Ascending aorta (tissue), 2 donors: Measurements from ENCODE around the gene TRIM45. TPM values are rescaled to one million over a fixed set of nuclear protein-coding genes. Genes with fewer than 3 reads are reported as not detected.
A peak's percentile ranks its signal among the peaks of the same experiment; 100 is the strongest.

Experiments used
- DNase-seq, 2 donors: peaks; one replicate each; pipeline ENCODE4 v3.0.0-alpha.2; 2019; ENCODE audit warnings: low spot score in 2 of 2
- H3K27ac ChIP-seq, 2 donors: fragments of 200-600 bp; sonication (generic); one replicate each; pipeline ENCODE4 v1.5.1; 2016 to 2017; ENCODE audit warnings: mild to moderate bottlenecking in 1 of 2
- H3K27me3 ChIP-seq: fragments of 200-600 bp; sonication (generic); one replicate; pipeline ENCODE4 v1.5.1; 2017
- H3K36me3 ChIP-seq, 2 donors: fragments of 200-600 bp; sonication (generic); one replicate each; pipeline ENCODE4 v1.5.1; 2016
- H3K4me1 ChIP-seq, 2 donors: fragments of 200-600 bp; sonication (generic); one replicate each; pipeline ENCODE4 v1.5.1; 2016 to 2017; ENCODE audit warnings: mild to moderate bottlenecking in 1 of 2
- H3K4me3 ChIP-seq, 2 donors: fragments of 200-600 bp; sonication (generic); one replicate each; pipeline ENCODE4 v1.5.1; 2016 to 2017; ENCODE audit warnings: mild to moderate bottlenecking in 1 of 2
- H3K9me3 ChIP-seq, 2 donors: fragments of 200-600 bp; sonication (generic); one replicate each; pipeline ENCODE4 v1.5.1; 2016
- intact Hi-C: fragments of 100-400 bp; cut with DNase I; formaldehyde crosslinking; loops from one replicate; pipeline ENCODE4 v1.15.1; 2023
- total RNA-seq: library from RNA; depleted of rRNA; stranded (reverse); fragments of >200 nt; gene quantifications from one replicate; pipeline ENCODE4 v1.1.0, GENCODE V29; 2016
- TF ChIP-seq, protein P1 (sequence below), 3 experiments: fragments of 200-600 bp in 2 of 3; fragments of 450-650 bp in 1 of 3; sonication (generic) in 2 of 3; IDR thresholded peaks; one replicate each; pipeline ENCODE4 v1.5.1; 2016 to 2019; ENCODE audit warnings: antibody characterized with exemption in 3 of 3, mild to moderate bottlenecking in 1 of 3, moderate library complexity in 1 of 3

The TRIM45 gene
- total RNA-seq, 1 donor from 2014 or later, result 1.9 TPM

DNA sequence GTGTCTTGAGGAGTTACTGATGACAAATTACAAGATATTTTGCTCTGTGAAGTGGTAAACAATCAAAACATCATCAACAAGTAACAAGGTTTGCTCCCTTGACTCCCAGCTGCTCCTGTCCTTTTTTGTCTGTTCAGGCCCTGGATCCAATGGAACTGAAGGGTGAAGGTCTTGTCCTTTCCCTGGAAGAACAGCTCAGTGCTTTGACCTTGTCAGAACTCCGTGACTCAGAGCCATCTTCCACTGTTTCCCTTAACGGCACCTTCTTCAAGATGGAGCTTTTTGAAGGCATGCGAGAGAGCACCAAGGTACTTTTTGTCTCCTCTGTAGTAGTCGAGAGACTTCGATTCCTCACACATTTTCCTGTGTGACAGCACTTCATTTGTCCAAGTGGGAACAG lies 29.0 kb downstream of the TRIM45 start:
- no peaks in the 10 kb centered on the region for H3K9me3 ChIP-seq
- intact Hi-C loops, result loop anchor here (2.0 to 10.0 kb wide), 2 partner anchors 32 to 512 kb away; partner anchors contain the start of genes TENT5C and TTF2
- no peak for DNase-seq
- peak overlapping the region; percentile 89 to 91 for H3K27ac ChIP-seq
- H3K4me3 ChIP-seq, result no peak overlapping the region
- no peaks in the 10 kb centered on the region for H3K27me3 ChIP-seq
- no peaks in the 10 kb centered on the region for H3K36me3 ChIP-seq
- TF ChIP-seq, protein P1, sequence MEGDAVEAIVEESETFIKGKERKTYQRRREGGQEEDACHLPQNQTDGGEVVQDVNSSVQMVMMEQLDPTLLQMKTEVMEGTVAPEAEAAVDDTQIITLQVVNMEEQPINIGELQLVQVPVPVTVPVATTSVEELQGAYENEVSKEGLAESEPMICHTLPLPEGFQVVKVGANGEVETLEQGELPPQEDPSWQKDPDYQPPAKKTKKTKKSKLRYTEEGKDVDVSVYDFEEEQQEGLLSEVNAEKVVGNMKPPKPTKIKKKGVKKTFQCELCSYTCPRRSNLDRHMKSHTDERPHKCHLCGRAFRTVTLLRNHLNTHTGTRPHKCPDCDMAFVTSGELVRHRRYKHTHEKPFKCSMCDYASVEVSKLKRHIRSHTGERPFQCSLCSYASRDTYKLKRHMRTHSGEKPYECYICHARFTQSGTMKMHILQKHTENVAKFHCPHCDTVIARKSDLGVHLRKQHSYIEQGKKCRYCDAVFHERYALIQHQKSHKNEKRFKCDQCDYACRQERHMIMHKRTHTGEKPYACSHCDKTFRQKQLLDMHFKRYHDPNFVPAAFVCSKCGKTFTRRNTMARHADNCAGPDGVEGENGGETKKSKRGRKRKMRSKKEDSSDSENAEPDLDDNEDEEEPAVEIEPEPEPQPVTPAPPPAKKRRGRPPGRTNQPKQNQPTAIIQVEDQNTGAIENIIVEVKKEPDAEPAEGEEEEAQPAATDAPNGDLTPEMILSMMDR (IDR thresholded peaks at IDR 0.05), result no peak
- H3K4me1 ChIP-seq, result peaks cover 6 to 32% of the 10 kb centered on the region in 2 donors

DNA sequence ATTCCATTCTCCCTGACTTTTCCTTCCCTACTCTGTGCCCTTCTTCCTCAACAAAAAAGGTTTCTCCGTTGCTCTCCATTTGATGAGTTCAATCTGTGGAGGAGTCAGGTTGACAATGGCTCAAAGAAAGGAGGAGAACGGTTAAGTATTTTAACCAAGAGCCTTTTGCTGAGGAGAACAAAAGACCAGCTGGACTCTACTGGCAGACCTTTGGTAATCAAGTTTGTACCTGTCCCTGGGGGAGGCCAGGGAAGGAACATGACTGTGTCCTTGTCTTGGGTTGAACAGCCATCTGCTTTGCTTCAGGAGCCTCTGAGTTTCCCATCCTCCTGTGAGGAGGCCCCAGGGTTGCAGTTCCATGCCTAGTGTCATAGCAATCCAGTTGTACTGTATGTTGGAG lies 31.6 kb downstream of the TRIM45 start:
- no peak overlapping the region for H3K27ac ChIP-seq
- H3K27me3 ChIP-seq, result no peaks in the 10 kb centered on the region
- H3K36me3 ChIP-seq, result peaks cover 0 to 2% of the 10 kb centered on the region in 2 donors
- intact Hi-C loops, result loop anchor here (10.0 kb wide), 1 partner anchor 515 kb away; the partner anchor contains the start of gene TENT5C
- no peaks in the 10 kb centered on the region for H3K9me3 ChIP-seq
- TF ChIP-seq, protein P1 (IDR thresholded peaks at IDR 0.05), result no peak
- no peak for DNase-seq
- H3K4me1 ChIP-seq, result peaks cover 4 to 21% of the 10 kb centered on the region in 2 donors
- no peak overlapping the region for H3K4me3 ChIP-seq

DNA sequence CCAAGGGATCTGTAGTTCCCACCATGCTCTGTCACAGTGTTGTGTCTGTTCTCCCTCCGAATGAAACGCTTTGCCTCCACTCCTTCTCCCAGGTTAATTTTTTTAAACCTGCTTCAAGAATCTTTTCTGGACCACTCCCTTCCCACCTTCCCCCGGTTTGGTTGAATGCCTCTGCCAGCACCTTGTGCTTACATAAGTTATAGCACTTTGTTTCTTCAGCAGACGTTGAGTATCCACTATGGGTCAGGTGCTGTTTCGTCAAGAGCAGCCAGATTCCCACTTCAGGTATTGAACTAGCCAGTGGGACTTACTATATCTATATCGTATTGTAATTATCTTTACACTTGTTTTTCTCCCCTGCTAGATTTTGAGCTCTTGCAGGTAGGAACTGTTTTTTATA lies 33.9 kb downstream of the TRIM45 start:
- TF ChIP-seq, protein P1 (IDR thresholded peaks at IDR 0.05), result no peak
- intact Hi-C loops, result no loop called here
- Histone ChIP-seq H3K36me3 (peaks cover 2 to 7% of the 10 kb centered on the region in 2 donors), H3K4me3 (no peak overlapping the region), H3K9me3 (no peaks in the 10 kb centered on the region), H3K27ac (no peak overlapping the region), H3K4me1 (peaks cover under 1 to 4% of the 10 kb centered on the region in 2 donors), H3K27me3 (no peaks in the 10 kb centered on the region)
- no peak for DNase-seq

DNA sequence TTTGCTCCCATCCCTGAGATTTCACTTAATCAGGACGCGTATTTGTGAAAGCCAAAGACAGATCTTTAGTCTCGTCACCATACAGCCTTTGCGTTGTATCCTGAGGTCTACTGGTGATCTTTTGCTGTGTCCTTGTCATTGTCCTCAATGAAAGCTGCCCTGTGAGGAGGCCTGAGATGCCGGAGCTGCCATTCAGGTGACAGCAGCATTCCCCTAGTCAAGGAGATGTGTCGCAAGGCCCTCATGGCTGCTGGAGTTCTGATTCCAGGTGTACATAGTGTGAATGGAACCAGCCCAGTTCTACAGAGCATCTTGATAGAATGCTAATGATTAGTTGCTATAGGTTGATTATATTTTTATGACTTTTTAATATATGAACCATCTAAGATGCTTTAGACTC lies 37.3 kb downstream of the TRIM45 start:
- no peaks in the 10 kb centered on the region for H3K4me1 ChIP-seq
- no peak for DNase-seq
- H3K9me3 ChIP-seq, result no peaks in the 10 kb centered on the region
- no peak overlapping the region for H3K4me3 ChIP-seq
- TF ChIP-seq, protein P1 (IDR thresholded peaks at IDR 0.05), result no peak
- no peaks in the 10 kb centered on the region for H3K27me3 ChIP-seq
- peaks cover 6 to 27% of the 10 kb centered on the region in 2 donors for H3K36me3 ChIP-seq
- intact Hi-C loops, result no loop called here
- no peak overlapping the region for H3K27ac ChIP-seq

GRCh38 chr1:117079737-117080136 lies 41.8 kb downstream of the TRIM45 start:
- Histone ChIP-seq H3K27me3 (no peaks in the 10 kb centered on the region), H3K4me1 (no peaks in the 10 kb centered on the region), H3K36me3 (peaks cover 28 to 63% of the 10 kb centered on the region in 2 donors), H3K27ac (no peak overlapping the region), H3K9me3 (no peaks in the 10 kb centered on the region), H3K4me3 (no peak overlapping the region)
- intact Hi-C loops, result no loop called here
- TF ChIP-seq, protein P1 (IDR thresholded peaks at IDR 0.05), result no peak
- no peak for DNase-seq

DNA sequence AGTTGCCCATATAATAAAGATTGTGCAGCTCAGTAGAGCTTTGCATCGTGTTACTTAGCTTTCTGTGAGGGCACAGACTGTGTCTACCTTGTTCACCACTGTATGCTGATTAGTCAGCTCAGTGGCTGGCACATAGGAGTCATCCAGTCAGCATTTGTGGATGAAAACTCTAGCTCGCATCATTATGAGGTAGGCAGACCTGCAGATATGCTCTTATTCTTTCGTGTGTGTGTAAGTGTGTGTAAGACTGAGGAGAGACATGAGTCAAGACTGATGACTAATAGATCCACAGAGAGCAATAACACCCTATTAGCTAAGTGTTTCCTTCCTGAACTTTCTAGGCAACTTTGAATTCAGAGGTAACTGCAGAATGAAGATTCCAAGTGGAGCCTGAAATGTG lies 44.3 kb downstream of the TRIM45 start:
- TF ChIP-seq, protein P1 (IDR thresholded peaks at IDR 0.05), result no peak
- peaks cover 28 to 54% of the 10 kb centered on the region in 2 donors for H3K36me3 ChIP-seq
- no peaks in the 10 kb centered on the region for H3K27me3 ChIP-seq
- DNase-seq, result no peak
- no peaks in the 10 kb centered on the region for H3K9me3 ChIP-seq
- intact Hi-C loops, result no loop called here
- H3K4me1 ChIP-seq, result no peaks in the 10 kb centered on the region
- no peak overlapping the region for H3K4me3 ChIP-seq
- no peak overlapping the region for H3K27ac ChIP-seq
